Thyroid gland (tissue), 4 donors: ENCODE measurements around the gene C2CD4D. TPM values are rescaled to one million over a fixed set of nuclear protein-coding genes. Genes with fewer than 3 reads are reported as not detected.

ENCODE experiments used
- DNase-seq, 2 donors: peaks; one replicate each; pipeline ENCODE4 v3.0.0-alpha.2; 2019
- H3K27ac ChIP-seq, 3 donors: fragments of 200-600 bp; sonication (generic); 1 replicate in 2 of 3; 2 replicates in 1 of 3; pipeline ENCODE4 v1.5.1; 2016 to 2019; ENCODE audit warnings: mild to moderate bottlenecking in 1 of 3, moderate library complexity in 1 of 3
- H3K27me3 ChIP-seq: fragments of 200-600 bp; sonication (generic); one replicate; pipeline ENCODE4 v1.5.1; 2019
- H3K36me3 ChIP-seq, 2 donors: fragments of 200-600 bp; sonication (generic); one replicate each; pipeline ENCODE4 v1.5.1; 2016 to 2019
- H3K4me1 ChIP-seq, 2 donors: fragments of 200-600 bp; sonication (generic); one replicate each; pipeline ENCODE4 v1.5.1; 2017 to 2019
- H3K4me3 ChIP-seq, 3 donors: fragments of 200-600 bp; sonication (generic); replicated peaks in 1 of 3; 1 replicate in 2 of 3; 2 replicates in 1 of 3; pipeline ENCODE4 v1.5.1; 2016; ENCODE audit warnings: mild to moderate bottlenecking in 1 of 3
- H3K9me3 ChIP-seq: fragments of 200-600 bp; sonication (generic); one replicate; pipeline ENCODE4 v1.5.1; 2017
- POLR2A ChIP-seq, 2 donors: fragments of 450-650 bp; IDR thresholded peaks; one replicate each; pipeline ENCODE4 v1.6.1; 2017; ENCODE audit warnings: antibody characterized with exemption in 2 of 2, mild to moderate bottlenecking in 2 of 2, moderate library complexity in 1 of 2
- WGBS, 2 donors: methylation state at CpG; one replicate each; pipeline ENCODE4 v1.1.5; 2017; 5-methylcytosine and 5-hydroxymethylcytosine counted together
- intact Hi-C: fragments of 100-400 bp; cut with DNase I; formaldehyde crosslinking; loops from one replicate; pipeline ENCODE4 v1.15.1; 2023
- total RNA-seq, 4 donors: library from RNA; depleted of rRNA; stranded (reverse); fragments of >200 nt; gene quantifications; one replicate each; pipeline ENCODE4 v1.2.3, GENCODE V29; 2016
- TF ChIP-seq, protein P1 (sequence below), 6 experiments: fragments of 200-600 bp in 3 of 6; fragments of 450-650 bp in 3 of 6; sonication (generic) in 3 of 6; IDR thresholded peaks; one replicate each; pipeline ENCODE4 v1.5.1; 2016 to 2019; ENCODE audit warnings: antibody characterized with exemption in 6 of 6, mild to moderate bottlenecking in 2 of 6, inconsistent platforms in 1 of 6, moderate library complexity in 1 of 6

The C2CD4D gene
- total RNA-seq, 4 donors from 2014 or later, result 0.29 to 1.3 (median 0.33) TPM; not detected in 1

DNA sequence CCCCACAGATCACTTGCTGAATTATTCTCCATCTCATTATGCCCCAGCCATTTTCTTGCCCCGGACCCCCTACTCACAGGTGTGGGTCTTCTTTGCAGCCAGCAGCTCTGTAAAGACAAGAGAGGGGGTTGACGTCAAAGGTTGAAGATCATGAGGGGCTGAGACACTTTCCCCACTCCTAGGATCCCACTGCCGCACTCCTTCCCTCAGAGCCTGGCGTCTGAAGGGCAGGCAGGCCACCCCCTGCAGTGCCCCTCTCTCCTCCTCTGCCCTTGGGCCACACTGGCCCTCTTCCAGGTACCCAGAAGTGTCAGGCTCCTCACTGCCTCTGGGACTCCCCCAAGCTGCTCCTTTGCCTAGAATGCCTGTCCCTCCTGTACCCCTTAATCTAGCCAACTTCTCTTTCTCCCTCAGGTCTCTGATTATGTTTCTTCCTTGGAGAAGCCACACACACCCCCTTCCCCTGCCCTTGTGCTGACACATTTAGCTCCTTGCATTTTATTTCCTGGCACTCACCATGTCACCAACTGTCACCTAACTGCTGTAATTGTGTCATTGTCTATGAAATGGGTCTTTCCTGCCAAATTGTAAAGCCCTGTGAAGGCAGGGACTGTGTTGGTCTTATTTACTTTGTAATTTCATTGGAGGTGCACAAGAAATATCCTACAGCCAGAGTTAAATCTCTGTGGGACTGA is 10.1 kb downstream of the C2CD4D start:
- Histone ChIP-seq H3K4me3 (no peak overlapping the region), H3K27ac (peak overlapping the region in 1 of 3 donors; percentile 10), H3K9me3 (no peaks in the 10 kb centered on the region), H3K36me3 (no peaks in the 10 kb centered on the region), H3K4me1 (peaks cover 46 to 51% of the 10 kb centered on the region in 2 donors), H3K27me3 (no peaks in the 10 kb centered on the region)
- intact Hi-C loops, result loop anchor here (10.0 kb wide), 3 partner anchors 95 to 295 kb away; no protein-coding TSS in a partner anchor
- 37 to 41% methylated on average over 4 of the region's 4 CpGs for WGBS, 2 donors
- no peak for TF ChIP-seq POLR2A (IDR thresholded peaks at IDR 0.05)
- TF ChIP-seq, protein P1, sequence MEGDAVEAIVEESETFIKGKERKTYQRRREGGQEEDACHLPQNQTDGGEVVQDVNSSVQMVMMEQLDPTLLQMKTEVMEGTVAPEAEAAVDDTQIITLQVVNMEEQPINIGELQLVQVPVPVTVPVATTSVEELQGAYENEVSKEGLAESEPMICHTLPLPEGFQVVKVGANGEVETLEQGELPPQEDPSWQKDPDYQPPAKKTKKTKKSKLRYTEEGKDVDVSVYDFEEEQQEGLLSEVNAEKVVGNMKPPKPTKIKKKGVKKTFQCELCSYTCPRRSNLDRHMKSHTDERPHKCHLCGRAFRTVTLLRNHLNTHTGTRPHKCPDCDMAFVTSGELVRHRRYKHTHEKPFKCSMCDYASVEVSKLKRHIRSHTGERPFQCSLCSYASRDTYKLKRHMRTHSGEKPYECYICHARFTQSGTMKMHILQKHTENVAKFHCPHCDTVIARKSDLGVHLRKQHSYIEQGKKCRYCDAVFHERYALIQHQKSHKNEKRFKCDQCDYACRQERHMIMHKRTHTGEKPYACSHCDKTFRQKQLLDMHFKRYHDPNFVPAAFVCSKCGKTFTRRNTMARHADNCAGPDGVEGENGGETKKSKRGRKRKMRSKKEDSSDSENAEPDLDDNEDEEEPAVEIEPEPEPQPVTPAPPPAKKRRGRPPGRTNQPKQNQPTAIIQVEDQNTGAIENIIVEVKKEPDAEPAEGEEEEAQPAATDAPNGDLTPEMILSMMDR (IDR thresholded peaks at IDR 0.05), result no peak
- no peak for DNase-seq

DNA sequence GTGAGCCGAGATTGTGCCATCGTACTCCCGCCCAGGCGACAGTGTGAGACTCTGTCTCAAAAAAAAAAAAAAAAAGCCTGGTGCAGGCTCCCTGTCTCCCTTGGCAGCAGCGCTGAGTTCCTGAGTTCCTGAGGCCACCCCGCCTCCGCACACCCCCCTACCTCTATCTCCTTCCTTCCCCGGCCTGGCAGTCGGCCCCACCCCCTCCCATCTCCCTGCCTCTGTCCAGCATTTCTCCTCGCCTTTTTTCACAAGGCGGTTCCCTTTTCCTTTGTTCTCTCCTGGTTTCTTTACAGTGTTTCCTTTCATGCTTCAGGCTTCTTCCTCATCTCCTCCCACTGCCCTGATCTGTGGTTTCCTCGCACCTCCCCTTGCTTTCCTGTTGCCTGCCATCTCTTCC is 10.7 kb downstream of the C2CD4D start:
- H3K27me3 ChIP-seq, result no peaks in the 10 kb centered on the region
- intact Hi-C loops, result loop anchor here (10.0 kb wide), 1 partner anchor 244 kb away; no protein-coding TSS in a partner anchor
- H3K36me3 ChIP-seq, result no peaks in the 10 kb centered on the region
- peak overlapping the region in 1 of 3 donors; percentile 10 for H3K27ac ChIP-seq
- H3K9me3 ChIP-seq, result no peaks in the 10 kb centered on the region
- DNase-seq, result peak; percentile 82 to 88
- 12 to 16% methylated on average over 8 to 12 of the region's 12 CpGs for WGBS, 2 donors
- H3K4me3 ChIP-seq, result no peak overlapping the region
- peaks cover 46 to 51% of the 10 kb centered on the region in 2 donors for H3K4me1 ChIP-seq
- TF ChIP-seq, protein P1 (IDR thresholded peaks at IDR 0.05), result no peak
- no peak for TF ChIP-seq POLR2A (IDR thresholded peaks at IDR 0.05)

DNA sequence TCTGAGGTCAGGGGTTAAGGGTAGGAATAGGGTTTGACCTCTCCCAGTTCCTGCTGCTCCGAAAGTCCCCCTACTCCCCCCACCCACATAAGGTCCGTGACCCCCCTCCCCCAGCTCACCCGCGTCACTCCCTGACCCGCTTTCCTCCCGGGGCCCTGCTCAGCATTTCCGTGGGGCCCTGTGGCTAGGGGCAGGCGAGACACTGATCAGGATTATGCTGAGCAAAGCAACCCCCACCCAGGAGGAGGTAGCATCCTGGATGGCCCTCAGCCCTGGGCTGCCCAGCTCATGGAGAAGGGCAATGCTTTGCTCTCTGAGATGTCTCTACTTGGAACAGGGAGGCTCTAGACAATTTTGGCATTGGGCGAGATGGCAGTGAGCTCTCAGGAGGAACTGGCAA is 11.8 kb downstream of the C2CD4D start:
- WGBS, 2 donors, result 69 to 83% methylated on average over 7 to 9 of the region's 9 CpGs
- no peaks in the 10 kb centered on the region for H3K36me3 ChIP-seq
- no peak overlapping the region for H3K27ac ChIP-seq
- peaks cover 42% of the 10 kb centered on the region in 2 donors for H3K4me1 ChIP-seq
- TF ChIP-seq, protein P1 (IDR thresholded peaks at IDR 0.05), result no peak
- no peak for TF ChIP-seq POLR2A (IDR thresholded peaks at IDR 0.05)
- DNase-seq, result no peak
- no peaks in the 10 kb centered on the region for H3K9me3 ChIP-seq
- no peaks in the 10 kb centered on the region for H3K27me3 ChIP-seq
- intact Hi-C loops, result loop anchor here (10.0 kb wide), 1 partner anchor 243 kb away; no protein-coding TSS in a partner anchor
- H3K4me3 ChIP-seq, result no peak overlapping the region

DNA sequence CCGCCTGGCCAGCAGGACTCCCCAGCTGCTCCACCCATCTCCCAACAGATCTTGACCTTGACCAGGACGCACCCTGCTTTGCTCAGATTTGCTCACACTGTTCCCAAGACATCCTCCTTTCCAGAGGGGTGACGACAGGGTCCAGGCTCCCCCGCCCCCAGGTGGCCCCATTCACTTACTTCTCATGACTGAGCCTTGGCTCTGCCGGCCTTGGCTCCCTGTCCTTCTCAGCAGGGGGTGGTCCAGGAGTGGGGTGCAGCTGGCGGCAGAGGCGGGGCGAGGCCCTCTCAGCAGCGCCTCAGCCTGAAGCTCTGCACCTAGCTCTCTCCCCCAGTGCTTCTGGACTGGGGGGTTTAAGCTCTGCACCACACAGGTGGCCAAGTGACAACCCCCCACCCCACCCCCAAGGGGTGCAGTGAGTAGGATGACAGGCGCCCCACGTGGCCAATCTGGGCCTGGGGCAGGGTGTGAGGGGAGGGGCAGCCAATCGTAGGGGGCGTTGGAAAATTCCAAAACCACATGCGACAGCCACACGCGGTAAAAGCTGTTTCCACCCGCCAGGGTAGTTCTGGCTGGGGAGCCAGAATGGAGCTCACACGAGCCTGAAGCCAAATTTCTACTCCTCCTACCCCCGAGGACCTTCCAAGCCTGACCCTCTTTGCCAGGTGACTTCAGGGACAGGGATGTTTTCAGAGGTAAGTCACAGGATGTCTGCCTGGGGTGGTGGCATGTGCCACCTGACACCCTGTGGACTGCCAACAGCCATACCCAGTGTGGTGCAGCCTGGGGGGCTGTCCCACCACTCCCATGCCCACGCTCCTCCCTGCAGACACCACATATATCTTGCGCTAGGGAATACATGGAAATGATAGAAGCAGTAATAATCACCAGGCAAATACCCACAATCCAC is 13.6 kb downstream of the C2CD4D start:
- Histone ChIP-seq H3K27me3 (no peaks in the 10 kb centered on the region), H3K4me3 (no peak overlapping the region), H3K36me3 (no peaks in the 10 kb centered on the region), H3K9me3 (no peaks in the 10 kb centered on the region), H3K27ac (no peak overlapping the region), H3K4me1 (peaks cover 33 to 37% of the 10 kb centered on the region in 2 donors)
- TF ChIP-seq, protein P1 (IDR thresholded peaks at IDR 0.05), result no peak
- TF ChIP-seq POLR2A (IDR thresholded peaks at IDR 0.05), result no peak
- peak; percentile 40 to 57 for DNase-seq
- WGBS, 2 donors, result 60 to 63% methylated on average over 13 to 18 of the region's 21 CpGs
- intact Hi-C loops, result loop anchor here (10.0 kb wide), 1 partner anchor 241 kb away; no protein-coding TSS in a partner anchor
